HG02970 (cell line): ENCODE measurements around the gene LTA4H.
"Not testable (repeated sequence)": the region's sequence is repeated elsewhere in the genome, so short reads cannot be mapped to it uniquely, and the experiment has no call there.

ENCODE experiments used
- ATAC-seq: cut with Tn5 transposase; IDR thresholded peaks from one replicate; pipeline ENCODE4 v1.9.1; 2021; ENCODE audit warnings: mild to moderate bottlenecking, moderate library complexity, moderate number of reproducible peaks; ENCODE audit not compliant: unreplicated experiment, low FRiP score

Gene LTA4H

DNA sequence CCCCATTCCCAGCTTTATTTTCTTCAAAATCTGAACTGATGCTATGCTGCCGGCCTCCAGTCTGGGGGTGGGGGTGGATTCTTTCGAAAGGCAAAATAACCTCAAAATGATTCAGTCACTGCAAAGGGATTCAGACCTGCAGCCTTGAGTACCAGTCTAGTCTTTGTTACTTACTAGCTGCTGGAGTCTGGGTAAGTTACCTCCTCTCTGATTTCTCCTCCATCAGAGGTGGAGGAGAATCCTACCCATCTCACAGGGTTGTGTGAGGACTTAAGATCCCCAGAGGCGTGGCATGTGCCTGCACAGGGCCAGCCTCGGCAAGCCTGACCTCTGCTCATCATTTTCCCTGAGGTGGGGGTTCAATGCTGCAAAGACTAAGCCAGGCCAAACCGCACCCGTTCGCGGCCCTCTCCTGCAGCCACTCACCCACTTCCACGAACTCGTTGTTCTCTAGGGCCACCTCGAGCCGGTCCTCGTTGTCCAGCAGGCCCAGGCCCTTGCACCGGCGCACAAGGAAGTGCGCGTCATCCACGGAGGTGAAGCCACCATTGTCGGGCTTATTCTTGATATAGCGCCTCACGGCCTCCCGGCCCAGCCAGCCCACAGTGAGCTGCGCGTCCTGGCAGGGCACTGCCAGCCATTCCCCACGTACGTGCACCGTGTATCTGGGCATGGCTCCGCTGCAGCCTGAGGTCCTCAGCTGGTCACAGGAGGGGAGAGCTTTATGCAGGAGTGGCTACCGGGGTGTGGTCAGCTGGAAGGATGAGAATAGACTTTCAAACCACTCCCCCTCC lies 40.0 kb downstream of the LTA4H start:
- ATAC-seq = no peak

GRCh38 chr12:95994476-95994875 lies 40.9 kb downstream of the LTA4H start:
- ATAC-seq = no peak

DNA sequence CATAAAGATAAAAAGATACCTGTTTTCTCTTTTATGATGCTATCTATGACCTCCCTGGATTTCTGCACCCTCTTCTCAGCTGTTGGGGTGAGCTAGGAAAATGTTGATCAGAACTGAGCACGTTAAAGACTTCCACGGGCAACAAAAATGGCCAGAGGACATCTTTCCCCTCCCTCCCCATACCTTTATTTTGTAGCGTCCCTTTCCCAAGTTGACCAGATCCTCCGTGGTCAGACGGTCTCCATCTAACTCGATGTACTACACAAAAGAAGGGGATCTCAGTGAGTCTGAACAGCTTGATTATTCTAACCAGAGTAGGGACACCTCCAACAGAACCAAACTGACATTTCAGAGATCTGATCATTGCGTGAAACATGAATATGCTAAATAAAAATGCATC lies 41.5 kb downstream of the LTA4H start:
- no peak for ATAC-seq

GRCh38 chr12:95990136-95990535 lies 45.3 kb downstream of the LTA4H start:
- no peak for ATAC-seq

GRCh38 chr12:95989504-95990123 lies 45.8 kb downstream of the LTA4H start:
- no peak for ATAC-seq

DNA sequence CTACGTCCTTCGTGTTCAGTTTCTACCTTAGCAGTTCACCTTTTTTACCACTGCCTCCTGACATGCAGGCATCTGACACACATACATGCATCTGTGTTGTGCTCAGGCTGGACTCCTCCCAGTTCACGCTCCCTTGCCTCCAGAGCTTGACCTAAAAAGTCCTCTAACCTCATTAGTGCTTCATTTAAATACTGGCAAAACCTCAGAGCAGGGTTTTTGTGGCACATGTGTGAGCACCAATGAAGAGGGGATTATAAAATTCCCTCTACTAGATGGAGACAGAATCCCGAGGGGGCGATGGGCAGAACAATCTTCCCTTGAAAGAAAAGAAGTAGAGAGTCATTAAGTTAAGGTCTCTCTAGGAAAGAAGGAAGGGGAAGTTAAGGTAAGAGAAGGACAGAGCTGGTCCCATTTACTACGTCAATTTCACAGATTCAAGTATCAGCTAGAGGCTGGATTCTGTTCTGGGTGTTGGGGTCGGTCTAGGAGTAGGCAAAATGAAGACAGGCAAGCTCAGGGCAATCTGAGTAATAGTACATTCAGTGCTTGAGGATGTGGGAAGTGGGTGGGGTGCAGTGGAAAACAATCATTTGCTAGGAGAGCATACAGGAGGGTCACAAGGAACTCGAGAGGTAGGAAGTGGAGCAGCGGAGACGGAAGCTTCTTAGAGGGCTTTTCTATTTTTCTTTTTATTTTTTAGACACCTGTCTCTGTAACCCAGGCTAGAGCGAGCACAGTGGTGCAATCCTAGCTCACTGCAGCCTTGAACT lies 46.7 kb downstream of the LTA4H start:
- ATAC-seq = no peak

DNA sequence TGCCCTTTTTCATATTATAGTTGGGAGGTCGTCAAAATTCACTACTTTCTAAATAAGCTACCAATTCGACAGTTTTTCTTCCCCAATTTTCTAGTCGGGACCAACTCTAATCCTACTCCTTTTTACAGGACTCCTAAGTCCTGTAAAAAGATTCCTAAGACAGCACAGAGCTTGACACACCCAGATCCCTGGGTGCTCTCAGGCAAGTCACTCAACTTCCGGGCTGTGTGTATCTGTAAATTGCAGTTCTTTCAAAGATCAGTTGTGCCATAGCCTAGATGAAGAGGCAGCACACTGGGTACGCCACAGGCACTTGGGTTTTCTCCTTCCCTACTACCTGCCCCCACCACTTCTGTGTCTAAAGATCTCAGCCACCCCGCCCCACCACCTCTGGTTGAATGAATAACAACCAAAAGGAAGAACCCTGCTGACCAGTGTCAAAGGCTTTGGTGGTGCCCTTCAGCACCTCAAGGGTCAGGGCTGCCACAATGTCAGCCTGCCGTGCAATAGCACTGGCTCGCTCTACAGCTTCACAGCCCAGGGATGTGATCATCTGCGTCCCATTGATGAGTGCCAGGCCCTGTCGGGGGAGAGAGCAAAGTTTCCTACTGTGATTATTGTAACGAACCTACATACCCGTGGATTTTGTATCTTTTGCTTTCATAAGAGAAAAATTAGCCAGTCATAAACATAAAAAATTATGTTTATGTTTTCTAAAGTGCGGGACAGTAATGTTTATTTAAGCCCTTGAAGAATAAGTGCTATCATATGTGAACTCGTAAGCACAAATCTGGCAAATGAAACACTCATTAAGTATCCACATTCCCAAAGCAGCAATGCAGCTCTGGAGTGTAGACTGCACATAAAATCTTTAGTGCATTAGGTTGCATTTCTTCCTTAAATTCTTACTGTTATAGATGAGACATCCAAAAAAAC lies 48.5 kb downstream of the LTA4H start:
- no peak for ATAC-seq

DNA sequence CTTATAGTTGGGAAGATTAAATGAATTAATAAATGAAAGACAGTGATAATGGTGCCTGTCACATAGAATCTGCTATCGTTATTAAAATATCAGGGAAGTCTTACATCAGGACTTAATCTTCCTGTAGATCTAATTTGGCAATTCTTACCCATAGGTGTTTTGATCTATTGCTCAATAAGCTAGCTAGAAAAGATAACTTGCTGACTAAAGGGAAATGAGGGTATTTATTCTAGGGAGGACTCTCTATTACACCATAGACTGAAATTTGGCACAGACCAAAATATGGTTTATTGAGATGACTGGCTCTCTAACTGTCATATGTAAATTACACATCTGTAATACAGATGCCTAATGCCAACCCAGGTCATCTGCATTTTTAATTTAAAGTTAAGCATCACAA lies 50.7 kb downstream of the LTA4H start:
- ATAC-seq = no peak

DNA sequence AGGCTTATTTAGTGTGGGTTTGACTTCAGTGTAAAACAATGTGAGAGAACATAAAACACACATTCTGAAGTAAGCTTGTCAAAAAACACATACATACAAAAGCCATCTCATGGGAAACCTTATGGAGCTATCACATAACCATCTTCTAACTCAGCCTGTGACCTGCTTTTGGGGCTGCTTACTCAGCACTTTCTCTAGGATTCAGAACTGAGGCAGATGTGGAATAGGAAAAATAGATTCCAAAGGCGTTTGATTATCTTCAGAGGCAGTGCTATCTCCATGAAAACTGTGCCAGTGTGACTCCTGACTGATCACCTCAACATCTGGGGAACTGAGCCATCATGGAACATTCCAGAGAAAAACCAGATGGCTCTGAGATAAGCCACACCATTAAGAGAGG lies 52.8 kb downstream of the LTA4H start:
- no peak for ATAC-seq

DNA sequence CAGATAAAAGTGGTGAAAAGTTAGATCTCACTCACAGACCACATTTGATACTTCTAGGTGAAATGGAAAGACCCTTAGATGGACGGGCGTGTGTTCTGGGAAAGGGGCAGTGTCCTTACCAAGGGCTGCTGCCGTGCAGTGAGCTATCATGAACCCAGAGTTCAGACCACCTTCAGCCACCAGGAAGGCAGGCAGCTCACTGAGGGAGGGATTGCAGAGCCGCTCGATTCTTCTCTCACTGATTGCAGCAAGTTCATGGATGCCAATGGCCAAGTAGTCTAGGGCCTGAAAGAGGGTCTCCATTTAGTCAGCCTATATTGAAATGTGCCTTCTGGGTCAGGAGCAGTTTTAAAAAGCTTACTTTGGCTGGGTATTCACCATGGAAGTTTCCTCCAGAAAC lies 55.0 kb downstream of the LTA4H start:
- no peak for ATAC-seq

GRCh38 chr12:95978774-95979173 lies 56.6 kb downstream of the LTA4H start:
- no peak for ATAC-seq

DNA sequence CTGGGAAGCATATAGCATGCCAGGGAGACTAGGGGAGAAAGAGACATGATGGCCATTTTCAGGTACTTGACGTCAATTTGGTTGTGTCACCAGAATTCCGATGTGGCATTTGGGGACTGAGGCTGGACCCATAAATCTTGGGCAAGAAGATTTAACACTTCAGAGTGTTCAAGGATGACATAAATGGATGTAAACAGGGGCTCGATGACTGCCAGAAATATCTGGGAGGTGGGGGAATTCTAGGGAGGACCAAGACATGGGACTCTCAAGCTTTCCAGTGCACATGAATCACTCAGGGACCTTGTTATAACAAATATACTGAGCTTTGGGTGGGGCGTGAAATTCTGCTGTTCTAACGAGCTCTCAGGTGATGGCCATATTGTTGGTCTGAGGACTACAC lies 57.0 kb downstream of the LTA4H start:
- ATAC-seq = no peak

DNA sequence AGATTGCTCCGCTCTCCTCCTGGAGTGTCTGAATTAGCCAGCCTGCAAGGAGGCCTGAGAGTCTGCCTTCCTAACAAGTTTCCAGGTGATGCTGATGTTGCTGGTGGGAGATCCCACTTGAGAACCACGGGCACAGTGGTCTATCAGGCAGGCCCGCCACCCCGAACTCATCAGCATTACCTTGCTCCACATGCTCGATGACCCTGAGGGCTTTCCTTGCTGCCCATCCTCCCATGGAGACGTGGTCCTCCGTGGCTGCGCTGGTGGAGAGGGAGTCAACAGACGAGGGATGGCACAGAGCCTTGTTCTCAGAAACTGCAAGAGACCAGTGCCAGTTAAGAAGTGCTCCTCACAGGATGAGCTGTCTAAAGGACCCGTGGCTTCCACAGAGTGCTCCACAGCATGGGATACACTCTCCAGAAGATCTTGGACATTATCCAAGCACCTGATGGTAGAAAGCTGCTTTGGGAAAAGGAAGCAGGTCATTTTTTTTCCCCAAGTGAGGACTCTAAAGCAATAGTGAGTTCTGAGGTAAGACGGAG lies 57.6 kb downstream of the LTA4H start:
- ATAC-seq = no peak

DNA sequence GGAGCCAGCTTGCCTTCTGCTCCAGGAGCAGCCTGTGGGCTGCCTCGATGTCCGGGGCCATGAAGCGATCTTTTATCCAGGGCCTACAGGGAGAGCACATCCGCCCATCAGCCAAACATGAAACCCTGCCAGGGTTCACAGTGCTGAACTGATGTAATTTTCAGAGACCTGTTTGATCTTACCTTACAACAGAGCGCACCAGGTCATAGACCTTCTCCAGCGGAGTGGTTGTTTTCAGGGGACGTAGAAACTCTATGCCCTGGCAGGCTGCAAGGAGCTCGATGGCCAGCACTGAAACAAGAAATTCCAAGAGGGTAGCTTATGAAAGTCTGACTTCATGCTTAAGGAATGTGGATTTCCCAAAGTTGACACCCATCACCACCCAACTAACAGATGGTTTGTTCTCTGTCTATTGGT lies 59.0 kb downstream of the LTA4H start:
- ATAC-seq = no peak

GRCh38 chr12:95975491-95975890 lies 59.9 kb downstream of the LTA4H start:
- ATAC-seq = no peak

GRCh38 chr12:95974358-95974757 lies 61.0 kb downstream of the LTA4H start:
- no peak for ATAC-seq

- ATAC-seq = no peak
Observed at GRCh38 chr12:95972832-95973456, 62.4 kb downstream of the LTA4H start.

GRCh38 chr12:95970905-95971304 lies 64.5 kb downstream of the LTA4H start:
- ATAC-seq = no peak

- ATAC-seq = not testable (repeated sequence)
Observed at GRCh38 chr12:95969116-95969515, 66.3 kb downstream of the LTA4H start.

- no peak for ATAC-seq
Observed at GRCh38 chr12:95967301-95967700, 68.1 kb downstream of the LTA4H start.
